Esophagus squamous epithelium (tissue), 5 donors: ENCODE measurements around the gene MYO15B. TPM values are rescaled to one million over a fixed set of nuclear protein-coding genes. Genes with fewer than 3 reads are reported as not detected.

Experiments
- DNase-seq: peaks from one replicate; lab custom pipeline; 2025; lab: John Stamatoyannopoulos, UW
- H3K27ac ChIP-seq, 4 donors: fragments of 200-600 bp; sonication (generic); one replicate each; pipeline ENCODE4 v1.5.1; 2016 to 2019; ENCODE audit warnings: mild to moderate bottlenecking in 1 of 4
- H3K27me3 ChIP-seq, 4 donors: fragments of 200-600 bp; sonication (generic); 1 replicate in 3 of 4; 2 replicates in 1 of 4; pipeline versions ENCODE4 v1.5.1 to v1.6.0; 2017 to 2021; ENCODE audit warnings: antibody characterized with exemption in 1 of 4
- H3K36me3 ChIP-seq, 3 donors: fragments of 200-600 bp; sonication (generic); one replicate each; pipeline ENCODE4 v1.5.1; 2016 to 2019
- H3K4me1 ChIP-seq, 3 donors: fragments of 200-600 bp; sonication (generic); one replicate each; pipeline ENCODE4 v1.5.1; 2017 to 2019
- H3K4me3 ChIP-seq, 4 donors: fragments of 200-600 bp; sonication (generic); 1 replicate in 3 of 4; 2 replicates in 1 of 4; pipeline ENCODE4 v1.5.1; 2016 to 2019; ENCODE audit warnings: mild to moderate bottlenecking in 2 of 4, moderate library complexity in 1 of 4
- H3K9me3 ChIP-seq, 3 donors: fragments of 200-600 bp; sonication (generic); one replicate each; pipeline ENCODE4 v1.5.1; 2016 to 2019
- POLR2A ChIP-seq, 4 donors: fragments of 450-650 bp; IDR thresholded peaks; one replicate each; pipeline ENCODE4 v1.6.1; 2017; ENCODE audit warnings: antibody characterized with exemption in 4 of 4, mild to moderate bottlenecking in 4 of 4, moderate library complexity in 3 of 4
- WGBS, 2 donors: methylation state at CpG; one replicate each; pipeline ENCODE4 v1.1.5; 2018; 5-methylcytosine and 5-hydroxymethylcytosine counted together
- intact Hi-C: fragments of 100-400 bp; cut with DNase I; formaldehyde crosslinking; loops from one replicate; pipeline ENCODE4 v1.15.0; 2022
- total RNA-seq, 4 donors: library from RNA; depleted of rRNA; stranded (reverse); fragments of >200 nt; gene quantifications; one replicate each; pipeline ENCODE4 v1.1.0, GENCODE V29; 2016
- TF ChIP-seq, protein P1 (sequence below), 6 experiments: fragments of 450-650 bp in 4 of 6; fragments of 200-600 bp in 2 of 6; sonication (generic) in 2 of 6; IDR thresholded peaks; one replicate each; pipeline ENCODE4 v1.5.1; 2016 to 2019; ENCODE audit warnings: antibody characterized with exemption in 6 of 6, mild to moderate bottlenecking in 4 of 6, moderate library complexity in 4 of 6
- donor health status: DM: yes; HTN: yes; CAD: no.

The MYO15B gene
- total RNA-seq, 4 donors from 2014 or later = 6.3 to 60.7 (median 10.4) TPM

DNA sequence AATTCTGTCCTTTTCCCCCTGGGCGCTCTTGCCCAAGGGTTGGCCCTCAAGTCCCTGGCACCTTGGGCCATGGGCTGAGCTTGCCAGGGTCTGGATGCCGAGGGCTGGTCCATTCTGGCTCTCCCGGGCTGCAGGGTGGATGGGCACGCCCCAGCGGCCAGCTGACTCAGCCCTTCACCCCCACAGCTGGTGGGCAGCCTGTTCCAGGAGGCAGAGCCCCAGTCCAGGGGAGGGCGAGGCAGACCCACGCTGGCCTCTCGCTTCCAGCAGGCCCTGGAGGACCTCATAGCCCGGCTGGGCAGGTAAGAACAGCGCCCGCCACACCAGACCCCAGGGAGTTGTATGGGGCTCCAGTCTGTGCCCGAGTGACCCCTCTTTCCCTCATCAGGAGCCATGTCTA lies 15.0 kb downstream of the MYO15B start:
- no peaks in the 10 kb centered on the region for H3K36me3 ChIP-seq
- no peaks in the 10 kb centered on the region for H3K9me3 ChIP-seq
- WGBS, 2 donors = 57 to 94% methylated on average over 1 to 3 of the region's 12 CpGs
- no peaks in the 10 kb centered on the region for H3K27me3 ChIP-seq
- no peak for DNase-seq
- peak overlapping the region in 1 of 4 donors; percentile 74 for H3K27ac ChIP-seq
- H3K4me1 ChIP-seq = peaks cover 6 to 42% (median 10%) of the 10 kb centered on the region in 3 donors
- intact Hi-C loops = no loop called here
- no peak overlapping the region for H3K4me3 ChIP-seq
- TF ChIP-seq POLR2A (IDR thresholded peaks at IDR 0.05) = no peak
- TF ChIP-seq, protein P1, sequence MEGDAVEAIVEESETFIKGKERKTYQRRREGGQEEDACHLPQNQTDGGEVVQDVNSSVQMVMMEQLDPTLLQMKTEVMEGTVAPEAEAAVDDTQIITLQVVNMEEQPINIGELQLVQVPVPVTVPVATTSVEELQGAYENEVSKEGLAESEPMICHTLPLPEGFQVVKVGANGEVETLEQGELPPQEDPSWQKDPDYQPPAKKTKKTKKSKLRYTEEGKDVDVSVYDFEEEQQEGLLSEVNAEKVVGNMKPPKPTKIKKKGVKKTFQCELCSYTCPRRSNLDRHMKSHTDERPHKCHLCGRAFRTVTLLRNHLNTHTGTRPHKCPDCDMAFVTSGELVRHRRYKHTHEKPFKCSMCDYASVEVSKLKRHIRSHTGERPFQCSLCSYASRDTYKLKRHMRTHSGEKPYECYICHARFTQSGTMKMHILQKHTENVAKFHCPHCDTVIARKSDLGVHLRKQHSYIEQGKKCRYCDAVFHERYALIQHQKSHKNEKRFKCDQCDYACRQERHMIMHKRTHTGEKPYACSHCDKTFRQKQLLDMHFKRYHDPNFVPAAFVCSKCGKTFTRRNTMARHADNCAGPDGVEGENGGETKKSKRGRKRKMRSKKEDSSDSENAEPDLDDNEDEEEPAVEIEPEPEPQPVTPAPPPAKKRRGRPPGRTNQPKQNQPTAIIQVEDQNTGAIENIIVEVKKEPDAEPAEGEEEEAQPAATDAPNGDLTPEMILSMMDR (IDR thresholded peaks at IDR 0.05) = no peak

DNA sequence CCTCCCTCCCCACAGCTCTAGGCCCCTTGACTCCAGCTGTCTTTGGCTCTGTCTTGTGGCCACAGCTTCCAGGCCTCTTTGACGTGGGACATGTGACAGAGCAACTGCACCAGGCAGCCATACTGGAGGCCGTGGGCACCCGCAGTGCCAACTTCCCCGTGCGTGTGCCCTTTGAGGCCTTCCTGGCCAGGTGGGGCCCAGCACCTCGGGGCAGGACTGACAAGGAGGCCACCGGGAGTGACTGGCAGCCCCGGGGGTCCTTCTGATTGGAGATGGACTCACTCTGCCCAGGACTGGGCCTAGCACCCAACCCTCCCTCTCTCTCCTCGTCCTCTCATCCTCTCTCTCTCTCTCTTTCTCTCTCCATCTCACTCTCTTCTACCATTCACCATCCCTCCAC lies 15.5 kb downstream of the MYO15B start:
- intact Hi-C loops = no loop called here
- no peaks in the 10 kb centered on the region for H3K27me3 ChIP-seq
- peak overlapping the region in 2 of 4 donors; percentile 65 to 74 for H3K27ac ChIP-seq
- TF ChIP-seq, protein P1 (IDR thresholded peaks at IDR 0.05) = no peak
- no peak for TF ChIP-seq POLR2A (IDR thresholded peaks at IDR 0.05)
- no peak for DNase-seq
- peaks cover 6 to 42% (median 10%) of the 10 kb centered on the region in 3 donors for H3K4me1 ChIP-seq
- no peaks in the 10 kb centered on the region for H3K9me3 ChIP-seq
- H3K4me3 ChIP-seq = no peak overlapping the region
- WGBS, 2 donors = 68 to 82% methylated on average over 6 to 8 of the region's 9 CpGs
- H3K36me3 ChIP-seq = no peaks in the 10 kb centered on the region

DNA sequence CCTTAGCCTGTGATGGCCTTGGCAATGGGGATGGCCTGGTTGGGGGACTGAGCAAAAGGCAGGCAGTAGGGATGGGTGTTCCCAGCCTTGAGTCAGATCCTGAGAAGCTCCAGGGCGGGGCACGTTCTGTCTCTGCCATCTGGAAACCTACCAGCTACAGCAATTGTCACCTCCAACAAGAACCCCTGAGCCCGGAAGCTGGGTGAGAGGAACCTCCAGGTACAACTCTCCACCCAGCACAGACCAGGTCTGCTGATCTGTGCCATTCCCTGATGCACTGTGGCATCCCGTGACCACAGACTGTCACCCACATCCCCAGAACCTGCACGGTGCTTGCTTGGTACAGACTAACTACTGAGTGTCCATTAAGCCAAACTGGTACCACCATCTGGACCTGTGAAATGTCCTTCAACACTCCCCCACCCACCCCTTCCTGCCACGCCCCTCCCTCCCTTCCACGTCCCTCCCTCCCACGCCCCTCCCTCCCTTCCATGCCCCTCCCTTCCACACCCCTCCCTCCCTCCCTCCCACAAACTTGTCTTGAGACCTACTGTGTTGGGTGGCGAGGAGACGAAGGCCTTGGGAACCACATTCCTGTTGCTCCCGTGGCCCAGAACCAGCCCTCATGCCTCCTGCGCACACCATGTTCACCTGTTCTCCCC lies 16.6 kb downstream of the MYO15B start:
- no peak overlapping the region for H3K4me3 ChIP-seq
- DNase-seq = no peak
- peak overlapping the region in 2 of 4 donors; percentile 65 to 74 for H3K27ac ChIP-seq
- intact Hi-C loops = no loop called here
- no peaks in the 10 kb centered on the region for H3K27me3 ChIP-seq
- no peaks in the 10 kb centered on the region for H3K9me3 ChIP-seq
- H3K36me3 ChIP-seq = no peaks in the 10 kb centered on the region
- 51 to 64% methylated on average over 5 to 7 of the region's 12 CpGs for WGBS, 2 donors
- TF ChIP-seq, protein P1 (IDR thresholded peaks at IDR 0.05) = no peak
- no peak for TF ChIP-seq POLR2A (IDR thresholded peaks at IDR 0.05)
- peaks cover 6 to 42% (median 10%) of the 10 kb centered on the region in 3 donors for H3K4me1 ChIP-seq

DNA sequence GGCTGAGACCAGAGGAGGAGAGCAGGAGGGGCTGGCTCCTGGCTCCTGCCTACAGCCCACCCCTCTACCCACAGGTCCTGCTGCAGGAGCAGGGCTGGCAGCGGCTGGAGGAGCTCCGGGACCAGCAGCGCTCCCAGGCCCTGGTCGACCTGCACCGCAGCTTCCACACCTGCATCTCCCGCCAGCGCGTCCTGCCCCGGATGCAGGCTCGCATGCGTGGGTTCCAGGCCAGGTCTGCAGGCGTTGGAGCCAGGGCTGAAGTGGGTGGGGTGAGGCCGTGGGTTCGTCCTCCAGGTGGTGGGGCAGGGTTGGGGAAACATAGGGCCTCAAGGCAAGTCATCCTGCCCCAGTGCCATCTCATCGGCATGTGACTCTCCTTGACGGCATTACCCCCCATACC lies 18.2 kb downstream of the MYO15B start:
- 57 to 92% methylated on average over 1 to 2 of the region's 16 CpGs for WGBS, 2 donors
- no peak overlapping the region for H3K27ac ChIP-seq

DNA sequence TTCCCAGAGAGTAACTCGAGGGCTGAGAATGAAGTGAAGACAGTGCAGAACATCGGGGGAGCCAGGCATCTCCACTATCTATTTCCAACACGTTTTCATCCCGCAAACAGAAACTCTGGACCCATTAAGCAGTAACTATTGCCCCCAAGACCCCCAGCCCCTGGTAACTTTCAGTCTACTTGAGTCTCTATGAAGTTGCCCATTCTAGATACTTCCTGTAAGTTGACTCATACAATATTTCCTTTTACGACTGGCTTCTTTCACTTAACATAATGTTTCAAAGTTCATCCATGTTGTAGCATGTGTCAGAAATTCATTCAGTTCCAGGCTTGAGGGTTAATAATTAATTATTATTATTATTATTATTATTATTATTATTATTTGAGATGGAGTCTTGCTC lies 19.5 kb downstream of the MYO15B start:
- H3K4me1 ChIP-seq = peaks cover 3 to 47% (median 18%) of the 10 kb centered on the region in 3 donors
- no peak for DNase-seq
- TF ChIP-seq, protein P1 (IDR thresholded peaks at IDR 0.05) = no peak
- no peak for TF ChIP-seq POLR2A (IDR thresholded peaks at IDR 0.05)
- no peaks in the 10 kb centered on the region for H3K27me3 ChIP-seq
- H3K27ac ChIP-seq = no peak overlapping the region
- H3K36me3 ChIP-seq = peaks cover 0 to 6% (median 0%) of the 10 kb centered on the region in 3 donors
- no peaks in the 10 kb centered on the region for H3K9me3 ChIP-seq
- no peak overlapping the region for H3K4me3 ChIP-seq
- intact Hi-C loops = no loop called here
- 81 to 82% methylated on average over 4 to 5 of the region's 5 CpGs for WGBS, 2 donors

More for the DNA sequence above, 18.2 kb downstream of the MYO15B start:
- no peak overlapping the region for H3K4me3 ChIP-seq
- no peak for DNase-seq
- peaks cover 6 to 47% (median 13%) of the 10 kb centered on the region in 3 donors for H3K4me1 ChIP-seq
- no peaks in the 10 kb centered on the region for H3K27me3 ChIP-seq
- no peaks in the 10 kb centered on the region for H3K36me3 ChIP-seq
- intact Hi-C loops = no loop called here
- H3K9me3 ChIP-seq = no peaks in the 10 kb centered on the region
- TF ChIP-seq, protein P1 (IDR thresholded peaks at IDR 0.05) = no peak
- no peak for TF ChIP-seq POLR2A (IDR thresholded peaks at IDR 0.05)
